ENCODE data around the gene ABHD1. TPM values are rescaled to one million over a fixed set of nuclear protein-coding genes. Genes with fewer than 3 reads are reported as not detected.
"Not testable (repeated sequence)": the region's sequence is repeated elsewhere in the genome, so short reads cannot be mapped to it uniquely, and the experiment has no call there.

The ABHD1 gene
- not detected for total RNA-seq

GRCh38 chr2:27123302-27124150, at the start of gene ABHD1:
ABHD1 (plus strand) TSS chr2:27123815; CDS start chr2:27123949, 134 bp downstream.
- H3K36me3 ChIP-seq (ENCODE audit: control insufficient read depth in 3 of 3, insufficient read depth in 3 of 3, low read length in 3 of 3): no peaks in the 10 kb centered on the region
- H3K4me3 ChIP-seq (ENCODE audit: low read length in 3 of 3): peak within 1 kb of the TSS; percentile 53 to 91 (median 79)
- peak within 1 kb of the TSS; percentile 14 for H3K27ac ChIP-seq (ENCODE audit: low read depth, low read length)
- no peaks in the 10 kb centered on the region for H3K9me3 ChIP-seq (ENCODE audit: control insufficient read depth in 3 of 3, low read length in 3 of 3)
- H3K9ac ChIP-seq (ENCODE audit: low read depth in 1 of 3, low read length in 3 of 3): peak within 1 kb of the TSS; percentile 52 to 93 (median 85)
- H3K27me3 ChIP-seq (ENCODE audit: control insufficient read depth in 3 of 3, insufficient read depth in 3 of 3, low read length in 3 of 3): peaks cover 5 to 10% (median 7%) of the 10 kb centered on the region in 3 donors
- H3K4me1 ChIP-seq (ENCODE audit: control insufficient read depth in 3 of 3, insufficient read depth in 3 of 3, low read length in 3 of 3): peaks cover 24 to 33% (median 31%) of the 10 kb centered on the region in 3 donors

- peak overlapping the region in 1 of 3 donors; percentile 25 for H3K9ac ChIP-seq (ENCODE audit: low read depth in 1 of 3, low read length in 3 of 3)
- no peak overlapping the region for H3K4me3 ChIP-seq (ENCODE audit: low read length in 3 of 3)
- H3K9me3 ChIP-seq (ENCODE audit: control insufficient read depth in 3 of 3, low read length in 3 of 3): no peaks in the 10 kb centered on the region
- H3K4me1 ChIP-seq (ENCODE audit: control insufficient read depth in 3 of 3, insufficient read depth in 3 of 3, low read length in 3 of 3): peaks cover 28 to 52% (median 28%) of the 10 kb centered on the region in 3 donors
- peaks cover 0 to 5% (median 0%) of the 10 kb centered on the region in 3 donors for H3K27me3 ChIP-seq (ENCODE audit: control insufficient read depth in 3 of 3, insufficient read depth in 3 of 3, low read length in 3 of 3)
- peak overlapping the region; percentile 77 for H3K27ac ChIP-seq (ENCODE audit: low read depth, low read length)
- H3K36me3 ChIP-seq (ENCODE audit: control insufficient read depth in 3 of 3, insufficient read depth in 3 of 3, low read length in 3 of 3): peaks cover 0 to 7% (median 0%) of the 10 kb centered on the region in 3 donors
Observed at GRCh38 chr2:27074738-27075565, 48.7 kb upstream of the ABHD1 start.

- Histone ChIP-seq H3K27ac (ENCODE audit: low read depth, low read length) (peak overlapping the region; percentile 40), H3K4me1 (ENCODE audit: control insufficient read depth in 3 of 3, insufficient read depth in 3 of 3, low read length in 3 of 3) (peaks cover 28 to 52% (median 28%) of the 10 kb centered on the region in 3 donors)
- not testable (repeated sequence) for H3K36me3 ChIP-seq (ENCODE audit: control insufficient read depth in 3 of 3, insufficient read depth in 3 of 3, low read length in 3 of 3); H3K27me3 ChIP-seq (ENCODE audit: control insufficient read depth in 3 of 3, insufficient read depth in 3 of 3, low read length in 3 of 3); H3K9me3 ChIP-seq (ENCODE audit: control insufficient read depth in 3 of 3, low read length in 3 of 3); H3K4me3 ChIP-seq (ENCODE audit: low read length in 3 of 3); H3K9ac ChIP-seq (ENCODE audit: low read depth in 1 of 3, low read length in 3 of 3)
Observed at GRCh38 chr2:27075566-27075871, 48.1 kb upstream of the ABHD1 start.

- Histone ChIP-seq H3K27ac (ENCODE audit: low read depth, low read length) (peak overlapping the region; percentile 40), H3K9me3 (ENCODE audit: control insufficient read depth in 3 of 3, low read length in 3 of 3) (no peaks in the 10 kb centered on the region), H3K27me3 (ENCODE audit: control insufficient read depth in 3 of 3, insufficient read depth in 3 of 3, low read length in 3 of 3) (peaks cover 0 to 5% (median 0%) of the 10 kb centered on the region in 3 donors), H3K9ac (ENCODE audit: low read depth in 1 of 3, low read length in 3 of 3) (peak overlapping the region in 1 of 3 donors; percentile 14), H3K4me1 (ENCODE audit: control insufficient read depth in 3 of 3, insufficient read depth in 3 of 3, low read length in 3 of 3) (peaks cover 30 to 53% (median 31%) of the 10 kb centered on the region in 3 donors), H3K36me3 (ENCODE audit: control insufficient read depth in 3 of 3, insufficient read depth in 3 of 3, low read length in 3 of 3) (peaks cover 0 to under 1% (median 0%) of the 10 kb centered on the region in 3 donors), H3K4me3 (ENCODE audit: low read length in 3 of 3) (no peak overlapping the region)
Observed at GRCh38 chr2:27076323-27076722, 47.3 kb upstream of the ABHD1 start.

- Histone ChIP-seq H3K36me3 (ENCODE audit: control insufficient read depth in 3 of 3, insufficient read depth in 3 of 3, low read length in 3 of 3) (no peaks in the 10 kb centered on the region), H3K4me1 (ENCODE audit: control insufficient read depth in 3 of 3, insufficient read depth in 3 of 3, low read length in 3 of 3) (peaks cover 36 to 56% (median 37%) of the 10 kb centered on the region in 3 donors), H3K27me3 (ENCODE audit: control insufficient read depth in 3 of 3, insufficient read depth in 3 of 3, low read length in 3 of 3) (peaks cover 0 to 5% (median 0%) of the 10 kb centered on the region in 3 donors), H3K27ac (ENCODE audit: low read depth, low read length) (no peak overlapping the region), H3K9me3 (ENCODE audit: control insufficient read depth in 3 of 3, low read length in 3 of 3) (no peaks in the 10 kb centered on the region), H3K9ac (ENCODE audit: low read depth in 1 of 3, low read length in 3 of 3) (no peak overlapping the region), H3K4me3 (ENCODE audit: low read length in 3 of 3) (no peak overlapping the region)
Observed at GRCh38 chr2:27077231-27077630, 46.4 kb upstream of the ABHD1 start.

- H3K4me1 ChIP-seq (ENCODE audit: control insufficient read depth in 3 of 3, insufficient read depth in 3 of 3, low read length in 3 of 3): peaks cover 38 to 62% (median 41%) of the 10 kb centered on the region in 3 donors
Observed at GRCh38 chr2:27078267-27079194, 45.1 kb upstream of the ABHD1 start, which contains the start of gene EMILIN1. EMILIN1 (plus strand) TSS chr2:27078615; CDS start chr2:27079066, 451 bp downstream.

GRCh38 chr2:27079233-27080139, 44.1 kb upstream of the ABHD1 start:
- peak overlapping the region; percentile 72 for H3K27ac ChIP-seq (ENCODE audit: low read depth, low read length)
- no peaks in the 10 kb centered on the region for H3K36me3 ChIP-seq (ENCODE audit: control insufficient read depth in 3 of 3, insufficient read depth in 3 of 3, low read length in 3 of 3)
- H3K4me3 ChIP-seq (ENCODE audit: low read length in 3 of 3): peak overlapping the region; percentile 51 to 75 (median 54)
- no peaks in the 10 kb centered on the region for H3K9me3 ChIP-seq (ENCODE audit: control insufficient read depth in 3 of 3, low read length in 3 of 3)
- H3K9ac ChIP-seq (ENCODE audit: low read depth in 1 of 3, low read length in 3 of 3): peak overlapping the region; percentile 57 to 80 (median 69)
- H3K27me3 ChIP-seq (ENCODE audit: control insufficient read depth in 3 of 3, insufficient read depth in 3 of 3, low read length in 3 of 3): peaks cover 0 to 5% (median 0%) of the 10 kb centered on the region in 3 donors
- H3K4me1 ChIP-seq (ENCODE audit: control insufficient read depth in 3 of 3, insufficient read depth in 3 of 3, low read length in 3 of 3): peaks cover 46 to 66% (median 48%) of the 10 kb centered on the region in 3 donors

More at GRCh38 chr2:27078267-27079194, 45.1 kb upstream of the ABHD1 start, which contains the start of gene EMILIN1:
- Histone ChIP-seq H3K4me3 (ENCODE audit: low read length in 3 of 3) (peak within 1 kb of the TSS; percentile 51 to 75 (median 54)), H3K27ac (ENCODE audit: low read depth, low read length) (peak within 1 kb of the TSS; percentile 72), H3K9me3 (ENCODE audit: control insufficient read depth in 3 of 3, low read length in 3 of 3) (no peaks in the 10 kb centered on the region), H3K36me3 (ENCODE audit: control insufficient read depth in 3 of 3, insufficient read depth in 3 of 3, low read length in 3 of 3) (no peaks in the 10 kb centered on the region), H3K9ac (ENCODE audit: low read depth in 1 of 3, low read length in 3 of 3) (peak within 1 kb of the TSS; percentile 57 to 80 (median 69)), H3K27me3 (ENCODE audit: control insufficient read depth in 3 of 3, insufficient read depth in 3 of 3, low read length in 3 of 3) (peaks cover 0 to 5% (median 0%) of the 10 kb centered on the region in 3 donors)

- Histone ChIP-seq H3K36me3 (ENCODE audit: control insufficient read depth in 3 of 3, insufficient read depth in 3 of 3, low read length in 3 of 3) (no peaks in the 10 kb centered on the region), H3K4me1 (ENCODE audit: control insufficient read depth in 3 of 3, insufficient read depth in 3 of 3, low read length in 3 of 3) (peaks cover 48 to 67% (median 49%) of the 10 kb centered on the region in 3 donors), H3K9me3 (ENCODE audit: control insufficient read depth in 3 of 3, low read length in 3 of 3) (no peaks in the 10 kb centered on the region), H3K9ac (ENCODE audit: low read depth in 1 of 3, low read length in 3 of 3) (peak overlapping the region in 2 of 3 donors; percentile 69 to 80), H3K4me3 (ENCODE audit: low read length in 3 of 3) (peak overlapping the region; percentile 38 to 75 (median 51)), H3K27me3 (ENCODE audit: control insufficient read depth in 3 of 3, insufficient read depth in 3 of 3, low read length in 3 of 3) (peaks cover 0 to 5% (median 0%) of the 10 kb centered on the region in 3 donors), H3K27ac (ENCODE audit: low read depth, low read length) (peak overlapping the region; percentile 72)
Observed at GRCh38 chr2:27080140-27080469, 43.5 kb upstream of the ABHD1 start.

Measured in skeletal muscle tissue (tissue), 4 donors.